ENCODE results near the gene OR6B3.
"Not testable (repeated sequence)": the region's sequence is repeated elsewhere in the genome, so short reads cannot be mapped to it uniquely, and the experiment has no call there.

Gene OR6B3

GRCh38 chr2:240053173-240054155 lies at the start of gene OR6B3:
Gene OR6B3, minus strand, starts transcription at chr2:240053521.
- no peak for DNase-seq

DNA sequence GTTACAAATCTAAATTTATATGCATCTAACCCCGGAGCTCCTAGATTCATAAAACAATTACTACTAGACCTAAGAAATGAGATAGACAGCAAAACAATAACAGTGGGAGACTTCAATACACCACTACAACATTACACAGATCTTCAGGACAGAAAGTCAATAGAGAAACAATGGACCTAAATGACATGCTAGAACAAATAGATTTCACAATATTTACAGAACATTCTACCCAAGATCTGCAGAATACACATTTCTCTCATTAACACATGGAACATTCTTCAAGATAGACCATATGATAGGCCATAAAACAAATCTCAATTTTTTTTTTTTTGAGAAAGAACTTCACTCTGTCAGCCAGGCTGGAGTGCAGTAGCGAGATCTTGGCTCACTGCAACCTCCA lies 45.0 kb upstream of the OR6B3 start:
- no peak for DNase-seq

- no peak for DNase-seq
These were observed 42.5 kb upstream of the OR6B3 start for GRCh38 chr2:240095556-240096523.

DNA sequence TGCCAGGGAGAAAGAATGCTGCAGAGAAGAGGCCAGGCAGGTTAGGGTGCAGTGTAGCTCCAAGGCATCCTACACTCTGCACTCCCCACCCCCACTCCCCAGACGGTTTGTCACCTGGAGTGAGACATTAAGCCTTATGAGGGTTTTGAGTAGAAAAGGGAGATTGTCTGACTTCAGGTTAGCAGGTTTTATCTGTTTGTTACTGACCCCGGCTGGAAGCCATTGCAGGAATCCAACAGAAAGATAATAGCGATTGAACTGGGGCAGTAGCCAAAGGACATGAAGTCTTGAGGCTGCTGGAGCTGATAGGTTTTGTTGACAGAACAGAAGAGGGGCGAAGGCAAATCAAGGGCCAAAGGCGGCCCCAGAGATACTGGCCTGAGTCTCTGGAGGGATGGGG lies 36.0 kb upstream of the OR6B3 start:
- no peak for DNase-seq

GRCh38 chr2:240086563-240086962 lies 33.2 kb upstream of the OR6B3 start:
- no peak for DNase-seq

GRCh38 chr2:240078631-240079030 lies 25.3 kb upstream of the OR6B3 start:
- DNase-seq, result no peak

DNA sequence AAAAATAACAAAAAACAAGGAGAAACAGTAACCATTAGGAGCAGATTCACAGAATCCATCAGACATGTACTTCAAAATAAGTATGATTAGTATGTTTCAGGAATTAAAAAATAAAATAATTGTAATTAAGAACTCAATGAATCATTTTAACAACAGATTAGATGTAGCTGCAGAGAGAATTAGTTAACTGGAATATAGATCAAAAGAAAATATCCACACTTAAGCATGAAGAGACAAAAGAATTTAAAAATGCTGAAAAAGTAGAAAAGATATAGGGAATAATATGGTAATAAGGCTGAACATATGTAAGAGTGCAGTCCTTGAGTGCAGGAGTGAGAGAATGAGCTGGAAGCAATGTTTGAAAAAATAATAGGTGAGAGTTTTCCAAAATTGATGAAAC lies 24.1 kb upstream of the OR6B3 start:
- DNase-seq, result no peak

- no peak for DNase-seq
These were observed 21.2 kb upstream of the OR6B3 start for GRCh38 chr2:240074545-240074944.

- no peak for DNase-seq
These were observed 17.6 kb upstream of the OR6B3 start for GRCh38 chr2:240070907-240071306.

DNA sequence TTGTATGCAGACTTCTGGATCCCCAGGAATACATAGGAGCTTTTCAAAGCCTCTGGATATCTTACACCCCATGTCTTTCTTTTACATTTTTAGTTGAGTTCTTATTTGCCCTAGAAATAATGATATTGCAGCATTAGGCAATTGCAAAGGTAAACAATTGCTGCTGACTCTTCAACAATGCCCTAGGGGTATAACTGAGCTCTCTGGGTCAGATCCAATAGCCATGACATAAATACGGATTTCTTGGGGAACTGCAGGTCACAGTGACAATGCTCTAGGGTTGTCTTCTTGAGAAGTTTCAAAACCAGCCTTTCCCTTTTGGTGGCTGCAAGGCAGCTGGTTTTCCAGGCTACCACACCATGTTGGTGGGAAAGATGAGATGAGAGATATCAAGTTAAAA lies 16.5 kb upstream of the OR6B3 start:
- no peak for DNase-seq

DNA sequence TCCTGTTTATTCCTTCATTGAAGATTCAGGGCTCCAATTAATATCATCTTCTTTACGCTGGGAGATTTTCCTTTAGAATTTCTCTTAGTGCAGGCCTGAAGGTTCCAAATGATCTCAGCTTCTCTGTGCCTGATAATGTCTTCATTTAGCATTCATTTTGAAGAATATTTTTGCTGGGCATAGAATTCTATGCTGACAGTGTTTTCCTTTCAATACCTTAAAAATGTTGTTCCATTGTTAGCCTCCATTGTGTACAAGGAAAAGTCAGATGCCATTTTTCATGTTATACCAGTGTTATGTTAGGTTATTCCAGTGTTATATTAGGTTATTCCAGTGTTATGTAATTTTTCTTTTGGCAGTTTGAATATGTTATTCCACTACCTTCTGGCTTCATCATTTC lies 14.9 kb upstream of the OR6B3 start:
- no peak for DNase-seq

DNA sequence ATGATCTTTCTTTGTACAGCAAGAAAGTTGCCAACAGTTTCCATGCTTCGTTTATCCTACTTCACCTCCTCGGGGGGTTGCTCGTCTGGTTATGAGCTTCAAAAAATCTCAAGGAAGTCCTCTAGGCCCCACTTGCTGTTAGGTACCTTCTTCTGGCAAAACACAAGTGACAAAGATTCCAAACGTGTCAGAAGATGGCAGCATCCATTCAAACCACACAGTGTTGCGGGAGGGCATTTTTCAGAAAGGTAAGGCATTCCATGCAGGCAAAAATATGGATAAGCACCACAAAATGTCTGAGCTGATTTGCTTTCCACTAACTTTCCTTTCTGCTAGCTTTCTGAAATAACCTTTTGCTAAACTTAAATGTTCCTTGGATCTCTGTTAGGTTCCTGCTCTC lies 13.2 kb upstream of the OR6B3 start:
- no peak for DNase-seq

- no peak for DNase-seq
These were observed 11.6 kb upstream of the OR6B3 start for GRCh38 chr2:240064898-240065297.

DNA sequence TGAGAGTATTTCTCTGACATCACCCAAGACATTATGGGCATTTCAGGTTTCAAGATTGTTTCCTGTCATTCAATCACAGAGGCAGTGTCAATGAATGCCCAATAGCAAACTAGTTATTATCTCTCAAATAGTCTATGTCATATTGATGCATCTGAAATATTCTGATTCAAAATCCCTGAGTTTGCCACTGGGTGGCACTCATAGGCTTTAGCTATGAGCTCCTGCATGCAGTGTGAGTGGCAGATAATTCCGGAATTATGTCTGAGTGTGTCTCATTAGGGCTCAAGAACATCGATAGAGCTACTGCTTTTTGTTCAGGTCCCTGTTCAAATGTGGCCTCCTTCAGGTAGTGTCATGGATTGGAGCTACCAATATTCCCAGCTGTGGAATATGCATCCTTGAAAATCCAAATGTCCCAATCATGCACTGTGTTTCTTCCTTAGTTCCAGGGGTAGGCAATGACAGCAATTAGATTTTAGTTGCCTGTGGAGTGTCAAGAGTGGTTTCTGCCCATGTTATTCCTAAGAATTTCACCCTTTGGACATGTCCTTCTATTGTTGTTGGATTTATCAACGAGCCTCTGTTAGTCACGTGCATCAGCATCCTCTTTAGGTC lies 7.8 kb upstream of the OR6B3 start:
- peak; percentile 47 for DNase-seq

DNA sequence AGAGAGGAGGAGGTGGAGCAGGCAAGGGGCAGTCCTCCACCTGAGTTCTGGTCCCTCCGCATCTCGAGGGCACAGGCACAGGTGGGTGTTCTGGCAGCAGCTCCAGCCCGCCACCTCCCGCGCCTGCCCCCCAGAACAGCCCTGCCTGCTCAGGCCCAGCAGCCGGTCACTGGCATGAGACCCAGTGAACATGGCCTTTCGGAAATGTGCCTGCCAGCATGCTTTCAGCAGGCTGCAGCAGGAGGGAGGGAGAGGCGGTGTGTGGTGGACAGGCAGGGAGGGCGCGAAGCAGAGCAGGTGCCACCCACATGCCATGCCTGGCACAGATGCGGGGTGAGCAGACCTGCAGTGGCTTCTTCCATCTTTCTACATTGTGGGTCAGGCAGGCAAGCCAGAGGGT lies 3.4 kb upstream of the OR6B3 start:
- DNase-seq, result no peak

- DNase-seq, result no peak
These were observed 2.0 kb upstream of the OR6B3 start for GRCh38 chr2:240055177-240055917.

DNA sequence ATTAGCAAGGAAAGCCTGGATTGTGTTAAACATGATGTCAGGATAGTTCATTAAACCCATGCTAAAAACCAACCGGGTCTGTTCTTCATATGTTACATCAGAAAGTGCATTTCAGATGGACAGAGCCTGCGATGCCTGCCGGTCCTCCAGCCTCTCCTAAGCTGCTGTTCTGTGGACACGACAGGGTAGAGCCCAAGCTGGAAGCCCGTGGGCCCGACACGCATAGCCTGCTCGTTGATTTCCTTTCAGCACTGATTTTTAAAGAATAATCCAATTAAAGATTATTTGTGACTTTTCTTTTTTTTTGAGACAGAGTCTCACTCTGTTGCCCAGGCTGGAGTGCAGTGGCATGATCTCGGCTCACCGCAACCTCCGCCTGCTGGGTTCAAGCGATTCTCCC lies 797 bp downstream of the OR6B3 start:
- no peak for DNase-seq

- no peak for DNase-seq
These were observed 1.6 kb downstream of the OR6B3 start for GRCh38 chr2:240051697-240052096.

GRCh38 chr2:240050278-240050677 lies 3.0 kb downstream of the OR6B3 start:
- no peak for DNase-seq

DNA sequence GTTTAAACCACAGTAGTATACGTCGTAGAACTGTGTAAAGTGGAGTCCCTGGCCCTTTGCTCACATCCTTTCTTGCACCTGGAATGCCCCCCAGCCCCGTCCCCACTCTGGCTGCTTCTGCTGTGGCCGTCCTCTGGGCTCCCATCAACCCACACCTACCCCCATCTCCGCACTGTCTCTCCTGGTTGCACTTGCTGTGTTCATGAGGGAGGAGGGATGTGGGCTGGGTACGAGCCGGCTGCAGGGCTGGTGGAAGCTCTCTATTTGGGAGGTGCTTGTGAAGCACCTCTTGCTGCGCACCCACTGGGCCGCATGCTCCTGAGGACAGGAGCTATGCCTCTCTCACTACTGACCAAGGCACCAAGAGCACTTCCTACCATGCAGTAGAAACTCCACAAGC lies 5.1 kb downstream of the OR6B3 start:
- no peak for DNase-seq

DNA sequence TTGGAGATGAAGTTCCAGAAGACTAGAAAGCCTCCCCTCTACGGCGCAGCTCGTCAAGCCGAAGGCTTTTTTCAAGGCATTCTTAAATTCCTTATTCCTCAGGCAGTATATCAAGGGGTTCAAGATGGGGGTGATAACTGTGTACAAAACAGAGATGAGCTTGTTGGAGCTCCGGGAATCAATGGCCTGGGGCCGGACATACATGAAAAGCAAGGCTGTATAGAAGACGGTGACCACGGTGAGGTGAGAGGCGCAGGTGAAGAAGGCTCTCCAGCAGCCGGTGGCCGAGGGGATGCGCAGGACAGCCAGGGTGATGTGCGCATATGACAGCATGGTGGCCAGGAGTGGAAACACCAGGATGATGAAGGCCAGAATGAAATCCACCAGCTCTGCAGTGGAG lies 8.2 kb downstream of the OR6B3 start:
- no peak for DNase-seq

GRCh38 chr2:240044096-240044495 lies 9.2 kb downstream of the OR6B3 start:
- DNase-seq, result not testable (repeated sequence)
